IMR-90 (cell line): Measurements from ENCODE around the gene YARS2. TPM values are rescaled to one million over a fixed set of nuclear protein-coding genes. Genes with fewer than 3 reads are reported as not detected.

Source experiments
- ATAC-seq: fragments of 200-7000 bp; cut with Tn5 transposase; 2 replicates; pipeline ENCODE4 v1.9.1; 2020; ENCODE audit warnings: low read depth, mild to moderate bottlenecking, moderate library complexity
- BruUV-seq: library from RNA; stranded (reverse); fragments of 400-500 nt; replicated peaks from 2 replicates; lab custom pipeline; 2021; lab: Mats Ljungman, UMichigan
- CTCF ChIA-PET: fragments of 300-600 bp; formaldehyde crosslinking; extraction: SDS; loops from one replicate; lab custom pipeline; 2021; ENCODE audit warnings: antibody characterized with exemption; lab: Yijun Ruan, JAX
- POLR2A ChIA-PET: fragments of 300-600 bp; sonication (Branson Sonifier 250); formaldehyde crosslinking; loops from one replicate; lab custom pipeline; 2022; ENCODE audit warnings: antibody characterized with exemption; ENCODE audit not compliant: unreplicated experiment; lab: Charles Lee
- DNase-seq: peaks from one replicate; pipeline ENCODE4 v3.0.0; 2013
- H2AFZ ChIP-seq: replicated peaks from 2 replicates; pipeline ENCODE3; 2013; ENCODE audit warnings: low read length, mild to moderate bottlenecking; ENCODE audit not compliant: poor library complexity
- H2AK5ac ChIP-seq: 2 replicates; pipeline ENCODE4 v1.6.1; 2013; ENCODE audit warnings: low read depth, low read length, inconsistent platforms
- H2AK9ac ChIP-seq: replicated peaks from 2 replicates; pipeline ENCODE3; 2013; ENCODE audit warnings: mild to moderate bottlenecking, low read depth, low read length, moderate library complexity; ENCODE audit not compliant: poor library complexity
- H2BK120ac ChIP-seq: 2 replicates; pipeline ENCODE4 v1.6.1; 2013; ENCODE audit warnings: low read depth, low read length, inconsistent platforms
- H2BK15ac ChIP-seq: 3 replicates; pipeline ENCODE4 v1.6.1; 2013; ENCODE audit warnings: low read depth, low read length, inconsistent platforms
- H2BK20ac ChIP-seq: 2 replicates; pipeline ENCODE4 v1.6.1; 2013; ENCODE audit warnings: low read depth, mild to moderate bottlenecking, inconsistent platforms, low read length, moderate library complexity
- H2BK5ac ChIP-seq: 2 replicates; pipeline ENCODE4 v1.6.1; 2013; ENCODE audit warnings: mild to moderate bottlenecking, low read depth, low read length, inconsistent platforms; ENCODE audit not compliant: poor library complexity, severe bottlenecking
- H3K14ac ChIP-seq: replicated peaks from 2 replicates; pipeline ENCODE4 v1.6.1; 2013; ENCODE audit warnings: low read depth, low read length, inconsistent platforms
- H3K18ac ChIP-seq: 2 replicates; pipeline ENCODE4 v1.6.1; 2013; ENCODE audit warnings: low read depth, low read length, control low read depth
- H3K23ac ChIP-seq: 2 replicates; pipeline ENCODE4 v1.6.1; 2013; ENCODE audit warnings: low read depth, low read length, inconsistent platforms
- H3K27ac ChIP-seq: 2 replicates; pipeline ENCODE4 v1.5.1; 2013; ENCODE audit warnings: mild to moderate bottlenecking, control low read depth, low read length; ENCODE audit not compliant: insufficient read depth
- H3K27me3 ChIP-seq: 2 replicates; pipeline ENCODE4 v1.6.1; 2013; ENCODE audit warnings: low read length; ENCODE audit not compliant: control insufficient read depth, insufficient read depth
- H3K36me3 ChIP-seq: 2 replicates; pipeline ENCODE4 v1.6.1; 2013; ENCODE audit warnings: low read length, mixed read lengths; ENCODE audit not compliant: control insufficient read depth, insufficient read depth
- H3K4ac ChIP-seq: 2 replicates; pipeline ENCODE4 v1.6.1; 2013; ENCODE audit warnings: low read depth, low read length, inconsistent platforms
- H3K4me1 ChIP-seq: 2 replicates; pipeline ENCODE4 v1.6.1; 2013; ENCODE audit warnings: low read length, mixed read lengths; ENCODE audit not compliant: control insufficient read depth, insufficient read depth
- H3K4me2 ChIP-seq: 2 replicates; pipeline ENCODE4 v1.6.1; 2013; ENCODE audit warnings: low read depth, mild to moderate bottlenecking, control low read depth, low read length, moderate library complexity
- H3K4me3 ChIP-seq: 2 replicates; pipeline ENCODE4 v1.5.1; 2013; ENCODE audit warnings: low read depth, mild to moderate bottlenecking, control low read depth, low read length, moderate library complexity; ENCODE audit not compliant: insufficient read depth
- H3K56ac ChIP-seq: 2 replicates; pipeline ENCODE4 v1.6.1; 2013; ENCODE audit warnings: low read length, inconsistent platforms; ENCODE audit not compliant: insufficient read depth; ENCODE audit errors: extremely low read depth
- H3K79me1 ChIP-seq, 2 experiments: 2 replicates each; pipeline ENCODE4 v1.6.1; 2013; ENCODE audit warnings: low read length in 2 of 2, inconsistent platforms in 1 of 2, low read depth in 1 of 2
- H3K9ac ChIP-seq: 2 replicates; pipeline ENCODE4 v1.6.1; 2013; ENCODE audit warnings: low read depth, low read length, control low read depth
- H3K9me1 ChIP-seq: 2 replicates; pipeline ENCODE4 v1.6.1; 2013; ENCODE audit warnings: low read length, inconsistent platforms; ENCODE audit not compliant: insufficient read depth
- H3K9me3 ChIP-seq: 2 replicates; pipeline ENCODE4 v1.6.1; 2013; ENCODE audit warnings: low read length; ENCODE audit not compliant: control insufficient read depth, insufficient read depth
- H4K20me1 ChIP-seq: 2 replicates; pipeline ENCODE4 v1.6.1; 2013; ENCODE audit warnings: low read length, inconsistent platforms; ENCODE audit not compliant: insufficient read depth
- H4K5ac ChIP-seq: 2 replicates; pipeline ENCODE4 v1.6.1; 2013; ENCODE audit warnings: mild to moderate bottlenecking, low read depth, low read length, control low read depth
- H4K8ac ChIP-seq, 2 experiments: 2 replicates each; pipeline ENCODE4 v1.6.1; 2013; ENCODE audit warnings: low read depth in 2 of 2, low read length in 2 of 2, control low read depth in 1 of 2, inconsistent platforms in 1 of 2
- H4K91ac ChIP-seq: 2 replicates; pipeline ENCODE4 v1.6.1; 2013; ENCODE audit warnings: low read depth, low read length, inconsistent platforms; ENCODE audit not compliant: insufficient read depth
- RAD21 ChIP-seq: IDR thresholded peaks from 2 replicates; pipeline ENCODE4 v1.6.1; 2012; ENCODE audit warnings: low read length, improper control_type of control experiment
- WGBS, 2 experiments: methylation state at CpG; one replicate each; pipeline versions ENCODE4 v1.1.5 to v1.1.7; 2013; ENCODE audit warnings: missing lambda C conversion rate in 2 of 2; ENCODE audit not compliant: insufficient read length in 1 of 2; ENCODE audit errors: extremely low coverage in 2 of 2; 5-methylcytosine and 5-hydroxymethylcytosine counted together
- dilution Hi-C: fragments of 300-500 bp; cut with HindIII; formaldehyde crosslinking; loops from one replicate; pipeline ENCODE4 v1.14.3; 2018; ENCODE audit warnings: low sequenced_read_pairs; ENCODE audit not compliant: unreplicated experiment
- in situ Hi-C: fragments of 300-500 bp; cut with MboI; formaldehyde crosslinking; loops from 3 replicates; pipeline ENCODE4 v1.14.3; 2019; ENCODE audit warnings: low sequenced_read_pairs, inconsistent platforms, mixed read lengths
- intact Hi-C: fragments of 100-400 bp; cut with micrococcal nuclease; formaldehyde crosslinking; loops from 2 replicates; pipeline ENCODE4 v1.10.0; 2022
- polyA plus RNA-seq, 3 experiments: library from polyadenylated mRNA; depleted of rRNA; stranded (reverse); fragments of >200 nt; gene quantifications; 2 replicates each; pipeline ENCODE4 v1.2.3, GENCODE V29; 2012; ENCODE audit warnings: low replicate concordance in 1 of 3
- total RNA-seq: library from RNA; depleted of rRNA; stranded (reverse); fragments of >200 nt; gene quantifications from 2 replicates; pipeline ENCODE4 v1.2.3, GENCODE V29; 2012

The YARS2 gene
- total and polyA plus RNA-seq, 2 of the 4 experiments (the other 2 are of a cell fraction), result 15.3 to 26.9 TPM

DNA sequence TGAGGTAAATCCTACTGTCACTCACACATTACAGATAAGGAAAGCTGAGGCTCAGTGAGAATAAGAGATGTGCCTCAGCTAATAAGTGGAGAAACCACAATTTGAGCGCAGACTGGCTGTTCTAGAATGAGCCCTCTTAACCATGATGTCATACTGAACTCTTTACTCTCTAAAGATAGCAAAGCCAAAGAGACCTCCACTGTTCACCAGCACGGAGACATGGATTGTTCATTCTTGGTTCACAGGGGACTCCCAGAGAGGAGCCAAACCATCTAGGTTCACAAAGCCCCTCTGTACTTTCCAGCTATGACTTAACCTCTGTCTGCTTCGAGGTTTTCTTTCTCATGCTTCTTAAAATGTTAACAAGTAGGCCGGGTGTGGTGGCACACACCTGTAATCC is 32.7 kb upstream of the YARS2 start:
- Histone ChIP-seq H4K91ac (no peak overlapping the region), H4K20me1 (no peaks in the 10 kb centered on the region), H3K4ac (no peak overlapping the region), H4K8ac (no peak overlapping the region), H2BK5ac (no peak overlapping the region), H3K27me3 (no peaks in the 10 kb centered on the region), H4K5ac (no peak overlapping the region), H3K36me3 (no peaks in the 10 kb centered on the region), H2BK15ac (no peak overlapping the region), H3K4me2 (no peak overlapping the region), H3K27ac (no peak overlapping the region), H2BK20ac (no peak overlapping the region), H3K4me3 (no peak overlapping the region), H3K18ac (no peak overlapping the region), H3K14ac (no peak overlapping the region), H2BK120ac (no peak overlapping the region), H3K56ac (no peak overlapping the region), H2AFZ (no peak overlapping the region), H3K9me3 (no peaks in the 10 kb centered on the region), H3K23ac (no peak overlapping the region), H3K79me1 (no peaks in the 10 kb centered on the region), H3K9ac (no peak overlapping the region), H3K9me1 (no peaks in the 10 kb centered on the region), H2AK5ac (no peak overlapping the region), H3K4me1 (no peaks in the 10 kb centered on the region), H2AK9ac (no peak overlapping the region)
- no TSS peak for BruUV-seq
- in situ Hi-C loops (no loop called here), intact Hi-C loops (no loop called here), dilution Hi-C loops (no loop called here)
- 52% methylated on average over 3 of the region's 4 CpGs; no CpG with 5 or more reads in 1 of the 2 experiments for WGBS, 2 experiments
- ATAC-seq, result no peak
- CTCF ChIA-PET, result interaction anchor here (0.6 kb wide), 1 partner anchor 149 kb away, joined by 3 read pairs; no protein-coding TSS in a partner anchor
- POLR2A ChIA-PET, result interaction anchor here (0.7 kb wide), 1 partner anchor 1242 kb away, joined by 21 read pairs; no protein-coding TSS in a partner anchor
- no peak for TF ChIP-seq RAD21
- no peak for DNase-seq
